Prostate gland (tissue), 2 donors: Measurements from ENCODE around the gene KSR2.

ENCODE experiments used
- CTCF ChIP-seq, 4 experiments: fragments of 200-600 bp in 2 of 4; fragments of 450-650 bp in 2 of 4; sonication (generic) in 2 of 4; IDR thresholded peaks; 1 replicate in 3 of 4; 2 replicates in 1 of 4; pipeline ENCODE4 v1.5.1; 2016 to 2019; ENCODE audit warnings: antibody characterized with exemption in 4 of 4, mild to moderate bottlenecking in 2 of 4, moderate library complexity in 2 of 4
- POLR2A ChIP-seq: fragments of 450-650 bp; IDR thresholded peaks from one replicate; pipeline ENCODE4 v1.6.1; 2016; ENCODE audit warnings: antibody characterized with exemption, mild to moderate bottlenecking
- POLR2AphosphoS5 ChIP-seq: sonication (generic); formaldehyde crosslinking; IDR thresholded peaks from one replicate; pipeline ENCODE4 v1.6.1; 2017; ENCODE audit warnings: antibody characterized with exemption

- TF ChIP-seq CTCF (IDR thresholded peaks at IDR 0.05) (no peak), POLR2A (no peak), POLR2AphosphoS5 (no peak)
These were observed 105.6 kb downstream of the KSR2 start for GRCh38 chr12:117863002-117863709.
